ENCODE results near the gene BCO2. TPM values are rescaled to one million over a fixed set of nuclear protein-coding genes. Genes with fewer than 3 reads are reported as not detected.
A peak's percentile ranks its signal among the peaks of the same experiment; 100 is the strongest.

Gene BCO2
- total and polyA plus RNA-seq, 9 donors: 1.2 to 11.7 (median 4.2) TPM

GRCh38 chr11:112213753-112214152, 38.4 kb downstream of the BCO2 start:
- Histone ChIP-seq H3K4me1 (ENCODE audit: insufficient read depth) (no peaks in the 10 kb centered on the region), H3K27ac (no peak overlapping the region), H3K4me3 (no peak overlapping the region), H3K9me3 (no peaks in the 10 kb centered on the region), H3K36me3 (no peaks in the 10 kb centered on the region), H3K27me3 (no peaks in the 10 kb centered on the region)
- intact Hi-C loops (cut with DNase I): loop anchor here in 1 of 4 donors (10.0 kb wide), 1 partner anchor 1081 kb away; no protein-coding TSS in a partner anchor
- DNase-seq: no peak
- no peak for TF ChIP-seq EP300 (IDR thresholded peaks at IDR 0.05)
- no peak for TF ChIP-seq POLR2A (IDR thresholded peaks at IDR 0.05)
- TF ChIP-seq, protein P1, sequence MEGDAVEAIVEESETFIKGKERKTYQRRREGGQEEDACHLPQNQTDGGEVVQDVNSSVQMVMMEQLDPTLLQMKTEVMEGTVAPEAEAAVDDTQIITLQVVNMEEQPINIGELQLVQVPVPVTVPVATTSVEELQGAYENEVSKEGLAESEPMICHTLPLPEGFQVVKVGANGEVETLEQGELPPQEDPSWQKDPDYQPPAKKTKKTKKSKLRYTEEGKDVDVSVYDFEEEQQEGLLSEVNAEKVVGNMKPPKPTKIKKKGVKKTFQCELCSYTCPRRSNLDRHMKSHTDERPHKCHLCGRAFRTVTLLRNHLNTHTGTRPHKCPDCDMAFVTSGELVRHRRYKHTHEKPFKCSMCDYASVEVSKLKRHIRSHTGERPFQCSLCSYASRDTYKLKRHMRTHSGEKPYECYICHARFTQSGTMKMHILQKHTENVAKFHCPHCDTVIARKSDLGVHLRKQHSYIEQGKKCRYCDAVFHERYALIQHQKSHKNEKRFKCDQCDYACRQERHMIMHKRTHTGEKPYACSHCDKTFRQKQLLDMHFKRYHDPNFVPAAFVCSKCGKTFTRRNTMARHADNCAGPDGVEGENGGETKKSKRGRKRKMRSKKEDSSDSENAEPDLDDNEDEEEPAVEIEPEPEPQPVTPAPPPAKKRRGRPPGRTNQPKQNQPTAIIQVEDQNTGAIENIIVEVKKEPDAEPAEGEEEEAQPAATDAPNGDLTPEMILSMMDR (IDR thresholded peaks at IDR 0.05): no peak
- 75 to 91% (median 86%) methylated on average over 4 of the region's 4 CpGs for WGBS, 3 donors

- H3K9me3 ChIP-seq: no peaks in the 10 kb centered on the region
- TF ChIP-seq EP300 (IDR thresholded peaks at IDR 0.05) (no peak), POLR2A (IDR thresholded peaks at IDR 0.05) (no peak)
- TF ChIP-seq, protein P1 (IDR thresholded peaks at IDR 0.05): no peak
- no peaks in the 10 kb centered on the region for H3K4me1 ChIP-seq (ENCODE audit: insufficient read depth)
- no peak for DNase-seq
- H3K27ac ChIP-seq: no peak overlapping the region
- H3K4me3 ChIP-seq: no peak overlapping the region
- no peaks in the 10 kb centered on the region for H3K27me3 ChIP-seq
- intact Hi-C loops (cut with DNase I): loop anchor here in 2 of 4 donors (5.0 to 10.0 kb wide), 2 partner anchors 67 to 1079 kb away; no protein-coding TSS in a partner anchor
- 87 to 91% (median 87%) methylated on average over 6 of the region's 6 CpGs for WGBS, 3 donors
- H3K36me3 ChIP-seq: no peaks in the 10 kb centered on the region
Observed at GRCh38 chr11:112215621-112216020, 40.3 kb downstream of the BCO2 start.

GRCh38 chr11:112216561-112217105, 41.3 kb downstream of the BCO2 start:
- no peaks in the 10 kb centered on the region for H3K9me3 ChIP-seq
- no peak overlapping the region for H3K4me3 ChIP-seq
- H3K27ac ChIP-seq: no peak overlapping the region
- intact Hi-C loops (cut with DNase I): loop anchor here in 2 of 4 donors (5.0 to 10.0 kb wide), 2 partner anchors 66 to 1078 kb away; no protein-coding TSS in a partner anchor
- H3K36me3 ChIP-seq: no peaks in the 10 kb centered on the region
- no peaks in the 10 kb centered on the region for H3K4me1 ChIP-seq (ENCODE audit: insufficient read depth)
- TF ChIP-seq POLR2A (IDR thresholded peaks at IDR 0.05): no peak
- no peak for TF ChIP-seq EP300 (IDR thresholded peaks at IDR 0.05)
- TF ChIP-seq, protein P1 (IDR thresholded peaks at IDR 0.05): no peak
- no peak for DNase-seq
- H3K27me3 ChIP-seq: no peaks in the 10 kb centered on the region
- WGBS, 3 donors: 100% methylated on average over 1 of the region's 1 CpG

DNA sequence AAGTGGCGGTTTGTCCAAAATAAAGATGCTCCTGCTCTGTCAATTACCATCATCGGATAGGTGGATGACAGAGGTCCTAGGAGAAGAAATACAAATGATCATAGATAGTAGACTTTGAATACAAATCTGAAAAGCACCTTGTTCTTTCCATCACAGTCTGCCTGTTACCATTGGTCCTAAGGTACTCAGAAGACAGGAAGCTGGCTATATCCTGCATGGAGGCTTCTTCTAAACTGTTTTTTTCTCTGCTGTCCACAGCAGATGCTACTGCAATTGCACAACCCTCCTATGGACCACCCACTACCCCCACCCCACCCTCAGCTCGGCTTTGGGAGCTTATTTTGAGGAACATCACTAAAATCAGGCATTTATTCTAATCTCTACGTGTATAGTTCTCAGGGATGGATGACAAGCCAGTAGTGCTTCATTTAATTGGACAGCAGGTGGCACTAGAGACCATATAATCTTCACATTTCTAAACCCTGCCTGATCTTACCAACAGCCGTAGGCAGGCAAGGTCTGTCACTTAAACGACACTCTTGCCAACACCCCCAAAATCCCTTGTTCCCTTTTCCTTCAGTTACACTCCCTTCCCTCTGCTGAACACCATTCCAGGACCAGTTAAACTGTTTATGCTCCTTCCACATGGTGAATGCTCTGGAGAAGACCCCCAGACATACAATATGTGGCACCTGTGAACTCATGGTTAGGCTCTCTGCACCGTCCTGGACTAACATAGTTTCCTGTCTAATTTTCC, 44.3 kb downstream of the BCO2 start:
- DNase-seq: peak in 4 of 5 donors; percentile 12 to 43 (median 24)
- Histone ChIP-seq H3K27me3 (no peaks in the 10 kb centered on the region), H3K27ac (no peak overlapping the region), H3K4me3 (no peak overlapping the region), H3K36me3 (no peaks in the 10 kb centered on the region), H3K4me1 (ENCODE audit: insufficient read depth) (no peaks in the 10 kb centered on the region), H3K9me3 (no peaks in the 10 kb centered on the region)
- intact Hi-C loops (cut with DNase I): loop anchor here (2.0 to 10.0 kb wide), 5 partner anchors 58 to 1075 kb away; no protein-coding TSS in a partner anchor
- TF ChIP-seq, protein P1 (IDR thresholded peaks at IDR 0.05): peak; percentile 59 to 79 (median 78)
- no peak for TF ChIP-seq POLR2A (IDR thresholded peaks at IDR 0.05)
- WGBS, 3 donors: 32 to 33% (median 32%) methylated on average over 7 of the region's 7 CpGs

Data from ovary (tissue), 9 donors.